ENCODE data around the gene SARNP.

SARNP gene

GRCh38 chr12:55712700-55713415 lies 104.7 kb downstream of the SARNP start:
- DNase-seq (ENCODE audit: low read depth) = no peak
- H3K4me3 ChIP-seq (ENCODE audit: control insufficient read depth, low read depth, low read length) = no peak overlapping the region
- TF ChIP-seq, protein P1, sequence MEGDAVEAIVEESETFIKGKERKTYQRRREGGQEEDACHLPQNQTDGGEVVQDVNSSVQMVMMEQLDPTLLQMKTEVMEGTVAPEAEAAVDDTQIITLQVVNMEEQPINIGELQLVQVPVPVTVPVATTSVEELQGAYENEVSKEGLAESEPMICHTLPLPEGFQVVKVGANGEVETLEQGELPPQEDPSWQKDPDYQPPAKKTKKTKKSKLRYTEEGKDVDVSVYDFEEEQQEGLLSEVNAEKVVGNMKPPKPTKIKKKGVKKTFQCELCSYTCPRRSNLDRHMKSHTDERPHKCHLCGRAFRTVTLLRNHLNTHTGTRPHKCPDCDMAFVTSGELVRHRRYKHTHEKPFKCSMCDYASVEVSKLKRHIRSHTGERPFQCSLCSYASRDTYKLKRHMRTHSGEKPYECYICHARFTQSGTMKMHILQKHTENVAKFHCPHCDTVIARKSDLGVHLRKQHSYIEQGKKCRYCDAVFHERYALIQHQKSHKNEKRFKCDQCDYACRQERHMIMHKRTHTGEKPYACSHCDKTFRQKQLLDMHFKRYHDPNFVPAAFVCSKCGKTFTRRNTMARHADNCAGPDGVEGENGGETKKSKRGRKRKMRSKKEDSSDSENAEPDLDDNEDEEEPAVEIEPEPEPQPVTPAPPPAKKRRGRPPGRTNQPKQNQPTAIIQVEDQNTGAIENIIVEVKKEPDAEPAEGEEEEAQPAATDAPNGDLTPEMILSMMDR (IDR thresholded peaks at IDR 0.05; ENCODE audit: control insufficient read depth, insufficient read depth, low read depth, low read length, missing control alignments) = no peak

DNA sequence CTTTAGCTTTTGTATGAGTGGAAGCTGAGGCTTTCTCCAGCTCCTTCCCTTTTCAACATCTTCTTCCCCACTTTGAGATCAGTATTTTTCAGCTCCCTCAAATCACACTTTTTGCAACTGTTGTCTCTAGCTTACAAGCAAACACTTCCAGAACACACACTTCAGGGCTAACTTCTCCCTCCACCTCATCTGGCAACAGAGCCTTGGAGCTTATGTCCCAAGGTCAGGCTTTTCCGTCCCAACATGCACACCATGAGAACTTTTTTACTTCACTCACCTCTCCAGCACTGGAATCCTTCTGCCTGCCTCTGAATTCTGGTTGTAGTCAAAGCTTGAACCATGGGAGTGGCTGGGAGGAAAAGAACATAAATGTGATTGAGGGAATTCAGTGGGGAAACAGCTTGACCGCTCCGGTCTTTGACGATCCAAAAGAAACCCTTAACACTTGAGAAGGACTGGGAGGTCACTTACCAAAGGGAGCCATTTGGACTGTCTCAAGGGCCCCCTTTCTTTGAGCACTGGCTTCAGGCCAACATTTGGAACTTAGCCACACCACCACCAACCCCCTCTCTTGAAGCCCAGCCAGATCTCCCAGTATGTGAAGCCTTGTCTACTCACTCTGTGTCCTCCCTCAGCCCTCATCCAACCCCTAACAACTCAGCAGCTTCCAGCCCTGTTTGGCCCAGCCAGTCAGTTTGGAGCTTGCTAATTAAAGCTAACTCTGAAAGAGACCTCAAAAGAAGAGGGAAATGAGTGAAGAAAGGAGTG lies 105.6 kb downstream of the SARNP start:
- TF ChIP-seq, protein P1 (IDR thresholded peaks at IDR 0.05; ENCODE audit: control insufficient read depth, insufficient read depth, low read depth, low read length, missing control alignments) = no peak
- no peak overlapping the region for H3K4me3 ChIP-seq (ENCODE audit: control insufficient read depth, low read depth, low read length)
- DNase-seq (ENCODE audit: low read depth) = no peak

DNA sequence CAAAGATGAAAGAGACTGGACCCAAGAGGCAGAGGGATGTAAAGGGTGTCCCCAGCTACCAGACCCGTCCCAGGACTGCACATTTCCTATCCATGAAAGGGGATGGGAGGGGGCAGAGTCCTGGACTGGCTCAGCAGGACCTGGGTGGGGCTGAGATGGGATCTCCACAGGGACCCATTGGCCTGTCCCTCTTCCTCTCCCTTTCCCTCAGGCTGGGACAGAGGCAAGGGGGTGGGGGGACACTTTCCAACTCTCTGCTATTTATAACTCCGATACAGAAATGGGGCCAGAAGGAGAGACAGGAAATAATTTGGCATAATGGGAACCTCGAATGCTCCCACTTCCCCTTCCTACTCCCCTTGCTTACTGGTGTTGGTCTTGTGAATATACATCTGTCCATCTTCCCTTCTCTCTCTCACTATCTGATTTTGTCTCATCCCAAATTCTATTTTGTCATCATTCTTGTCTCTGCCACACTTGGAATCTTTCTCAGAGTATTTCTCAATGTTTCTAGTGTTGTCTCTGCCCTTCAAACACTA lies 108.8 kb downstream of the SARNP start:
- no peak overlapping the region for H3K4me3 ChIP-seq (ENCODE audit: control insufficient read depth, low read depth, low read length)
- TF ChIP-seq, protein P1 (IDR thresholded peaks at IDR 0.05; ENCODE audit: control insufficient read depth, insufficient read depth, low read depth, low read length, missing control alignments) = no peak
- DNase-seq (ENCODE audit: low read depth) = no peak

- H3K4me3 ChIP-seq (ENCODE audit: control insufficient read depth, low read depth, low read length) = peak within 1 kb of the TSS; percentile 56
- DNase-seq (ENCODE audit: low read depth) = no peak
- TF ChIP-seq, protein P1 (IDR thresholded peaks at IDR 0.05; ENCODE audit: control insufficient read depth, insufficient read depth, low read depth, low read length, missing control alignments) = no peak
These were observed 109.5 kb downstream of the SARNP start, which contains the start of gene ITGA7 for GRCh38 chr12:55707841-55708694. Gene ITGA7 (minus strand): TSS chr12:55707904. CDS start chr12:55707682, 222 bp downstream.
